GM12864 (cell line): ENCODE data around the gene UBE2M.

Experiments used
- DNase-seq: peaks from one replicate; pipeline ENCODE4 v3.0.0-alpha.2; 2011; ENCODE audit warnings: low read depth
- H3K4me3 ChIP-seq: 2 replicates; pipeline ENCODE4 v1.5.1; 2011; ENCODE audit warnings: mild to moderate bottlenecking, low read depth, low read length, control low read depth
- CTCF ChIP-seq: IDR thresholded peaks from 2 replicates; pipeline ENCODE4 v1.5.1; 2011; ENCODE audit warnings: low read depth, mild to moderate bottlenecking, moderate library complexity, low read length, control low read depth, inconsistent platforms; ENCODE audit errors: missing control alignments

UBE2M gene

GRCh38 chr19:58521651-58522050 lies 36.8 kb downstream of the UBE2M start:
- DNase-seq: no peak
- no peak overlapping the region for H3K4me3 ChIP-seq

GRCh38 chr19:58520257-58520599 lies 38.2 kb downstream of the UBE2M start:
- DNase-seq: no peak
- H3K4me3 ChIP-seq: peak overlapping the region; percentile 70
- no peak for TF ChIP-seq CTCF

More at GRCh38 chr19:58521651-58522050, 36.8 kb downstream of the UBE2M start:
- TF ChIP-seq CTCF: no peak

GRCh38 chr19:58519355-58520256 lies 38.8 kb downstream of the UBE2M start, which contains the start of gene ZBTB45:
ZBTB45 (minus strand) TSS chr19:58519810; CDS start chr19:58517673, 2,137 bp downstream.
- TF ChIP-seq CTCF: peak; percentile 77
- peak within 1 kb of the TSS; percentile 70 for H3K4me3 ChIP-seq
- DNase-seq: peak; percentile 92

GRCh38 chr19:58519087-58519354 lies 39.4 kb downstream of the UBE2M start:
- no peak for DNase-seq
- peak overlapping the region; percentile 70 for H3K4me3 ChIP-seq
- peak; percentile 55 for TF ChIP-seq CTCF

- no peak for DNase-seq
- peak overlapping the region; percentile 70 for H3K4me3 ChIP-seq
- TF ChIP-seq CTCF: no peak
Observed at GRCh38 chr19:58518256-58519086, 39.9 kb downstream of the UBE2M start.

- H3K4me3 ChIP-seq: no peak overlapping the region
- no peak for TF ChIP-seq CTCF
- DNase-seq: no peak
Observed at GRCh38 chr19:58516964-58517833, 41.2 kb downstream of the UBE2M start.
